ENCODE data around the gene ELP4.

DNA sequence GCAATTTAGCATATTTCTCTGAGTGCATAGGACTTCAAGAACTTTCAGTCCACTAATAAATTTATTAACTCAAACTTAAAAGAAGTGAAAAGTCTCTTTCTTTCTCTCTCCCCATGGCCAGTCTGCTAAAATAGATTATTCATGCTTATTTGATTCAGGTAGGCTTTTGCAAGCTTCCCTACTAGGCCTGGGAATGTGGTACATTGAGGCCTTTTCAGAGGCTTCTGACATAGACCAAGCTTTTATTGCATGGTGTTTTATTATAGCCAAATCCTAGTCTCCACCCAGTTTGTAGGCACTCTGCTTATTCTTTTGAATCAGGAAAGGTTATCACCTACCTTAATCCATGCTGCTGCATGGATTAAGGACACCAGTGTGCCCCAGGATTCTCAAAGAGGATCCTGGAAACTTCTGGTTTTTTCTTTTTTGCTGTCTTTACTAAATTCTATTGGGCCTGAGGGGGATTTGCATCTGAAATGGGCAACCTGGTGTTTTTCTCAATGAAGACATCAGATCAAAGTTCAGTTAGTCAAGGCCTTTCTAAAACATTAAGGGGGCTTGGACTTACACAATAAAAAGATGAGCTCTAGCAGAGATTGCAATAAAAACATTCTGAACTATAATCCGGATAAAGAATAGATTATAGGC is 92.2 kb downstream of the ELP4 start:
- TF ChIP-seq, protein P1, sequence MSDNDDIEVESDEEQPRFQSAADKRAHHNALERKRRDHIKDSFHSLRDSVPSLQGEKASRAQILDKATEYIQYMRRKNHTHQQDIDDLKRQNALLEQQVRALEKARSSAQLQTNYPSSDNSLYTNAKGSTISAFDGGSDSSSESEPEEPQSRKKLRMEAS (IDR thresholded peaks at IDR 0.05; ENCODE audit: low read depth, low read length): no peak
- TF ChIP-seq, protein P2, sequence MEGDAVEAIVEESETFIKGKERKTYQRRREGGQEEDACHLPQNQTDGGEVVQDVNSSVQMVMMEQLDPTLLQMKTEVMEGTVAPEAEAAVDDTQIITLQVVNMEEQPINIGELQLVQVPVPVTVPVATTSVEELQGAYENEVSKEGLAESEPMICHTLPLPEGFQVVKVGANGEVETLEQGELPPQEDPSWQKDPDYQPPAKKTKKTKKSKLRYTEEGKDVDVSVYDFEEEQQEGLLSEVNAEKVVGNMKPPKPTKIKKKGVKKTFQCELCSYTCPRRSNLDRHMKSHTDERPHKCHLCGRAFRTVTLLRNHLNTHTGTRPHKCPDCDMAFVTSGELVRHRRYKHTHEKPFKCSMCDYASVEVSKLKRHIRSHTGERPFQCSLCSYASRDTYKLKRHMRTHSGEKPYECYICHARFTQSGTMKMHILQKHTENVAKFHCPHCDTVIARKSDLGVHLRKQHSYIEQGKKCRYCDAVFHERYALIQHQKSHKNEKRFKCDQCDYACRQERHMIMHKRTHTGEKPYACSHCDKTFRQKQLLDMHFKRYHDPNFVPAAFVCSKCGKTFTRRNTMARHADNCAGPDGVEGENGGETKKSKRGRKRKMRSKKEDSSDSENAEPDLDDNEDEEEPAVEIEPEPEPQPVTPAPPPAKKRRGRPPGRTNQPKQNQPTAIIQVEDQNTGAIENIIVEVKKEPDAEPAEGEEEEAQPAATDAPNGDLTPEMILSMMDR (IDR thresholded peaks at IDR 0.05; ENCODE audit: low read depth, low read length): no peak

All from NB4 (cell line).